Stimulated activated CD4-positive, alpha-beta T cell treated with anti-CD3 and anti-CD28 coated beads, Interleukin-12 subunit alpha, Interleukin-12 subunit beta, amount 100 ng/mL, for 24 hours (primary cell): Measurements from ENCODE around the gene CCDC3.

ENCODE experiments used
- DNase-seq, 2 experiments: peaks; one replicate each; pipeline ENCODE4 v3.0.0-alpha.2; 2020; ENCODE audit warnings: low read depth in 2 of 2

The CCDC3 gene

GRCh38 chr10:12961416-12962205 is 39.9 kb downstream of the CCDC3 start:
- DNase-seq = no peak

GRCh38 chr10:12960941-12961340 is 40.6 kb downstream of the CCDC3 start:
- no peak for DNase-seq

GRCh38 chr10:12960334-12960898 is 41.1 kb downstream of the CCDC3 start:
- no peak for DNase-seq

GRCh38 chr10:12958546-12959110 is 42.9 kb downstream of the CCDC3 start:
- DNase-seq = no peak

- DNase-seq = no peak
Observed at GRCh38 chr10:12957081-12957480, 44.4 kb downstream of the CCDC3 start.

GRCh38 chr10:12954866-12955265 is 46.6 kb downstream of the CCDC3 start:
- no peak for DNase-seq

GRCh38 chr10:12950583-12951128 is 50.9 kb downstream of the CCDC3 start:
- no peak for DNase-seq

GRCh38 chr10:12949248-12949647 is 52.3 kb downstream of the CCDC3 start:
- no peak for DNase-seq

GRCh38 chr10:12947741-12948140 is 53.8 kb downstream of the CCDC3 start:
- no peak for DNase-seq

GRCh38 chr10:12946372-12946771 is 55.1 kb downstream of the CCDC3 start:
- DNase-seq = no peak

- DNase-seq = no peak
Observed at GRCh38 chr10:12945690-12946359, 55.7 kb downstream of the CCDC3 start.

GRCh38 chr10:12944931-12945330 is 56.6 kb downstream of the CCDC3 start:
- DNase-seq = no peak

GRCh38 chr10:12943425-12943824 is 58.1 kb downstream of the CCDC3 start:
- DNase-seq = no peak

- DNase-seq = no peak
Observed at GRCh38 chr10:12941966-12942365, 59.5 kb downstream of the CCDC3 start.

GRCh38 chr10:12940791-12941190 is 60.7 kb downstream of the CCDC3 start:
- DNase-seq = no peak

- no peak for DNase-seq
Observed at GRCh38 chr10:12938271-12938670, 63.2 kb downstream of the CCDC3 start.

GRCh38 chr10:12937527-12937926 is 64.0 kb downstream of the CCDC3 start:
- DNase-seq = no peak

GRCh38 chr10:12934777-12935176 is 66.7 kb downstream of the CCDC3 start:
- no peak for DNase-seq

GRCh38 chr10:12929381-12929780 is 72.1 kb downstream of the CCDC3 start:
- DNase-seq = no peak

- DNase-seq = no peak
Observed at GRCh38 chr10:12928571-12928970, 72.9 kb downstream of the CCDC3 start.

- DNase-seq = no peak
Observed at GRCh38 chr10:12927896-12928295, 73.6 kb downstream of the CCDC3 start.

- DNase-seq = no peak
Observed at GRCh38 chr10:12925845-12926244, 75.7 kb downstream of the CCDC3 start.
